A549 (cell line): ENCODE measurements around the gene LRG1. TPM values are rescaled to one million over a fixed set of nuclear protein-coding genes. Genes with fewer than 3 reads are reported as not detected.

ENCODE experiments used
- ATAC-seq, 2 experiments: fragments of 200-7000 bp in 1 of 2; fragments of >200 bp in 1 of 2; cut with Nextera tagmentation in 1 of 2; cut with Tn5 transposase in 1 of 2; 3 replicates each; pipeline versions ENCODE4 v1.8.0 to v1.9.1; 2018 to 2020; ENCODE audit warnings: mild to moderate bottlenecking in 1 of 2, moderate library complexity in 1 of 2
- CTCF ChIA-PET: fragments of 300-600 bp; sonication (Branson Sonifier 250); formaldehyde crosslinking; extraction: SDS; loops from one replicate; lab custom pipeline; 2021; ENCODE audit warnings: antibody characterized with exemption, inconsistent platforms; lab: Yijun Ruan, JAX
- POLR2A ChIA-PET: fragments of 350-600 bp; formaldehyde crosslinking; extraction: SDS; loops from one replicate; lab custom pipeline; 2021; ENCODE audit warnings: antibody characterized with exemption, inconsistent platforms; lab: Yijun Ruan, JAX
- DNase-seq, 2 experiments: peaks; one replicate each; pipeline versions ENCODE4 v3.0.0 to v3.0.0-alpha.2; 2011 to 2016; ENCODE audit warnings: low read depth in 1 of 2, low spot score in 1 of 2
- FAIRE-seq: peaks from 2 replicates; lab custom pipeline; 2011; peaks lifted over from hg19 to GRCh38; lab: Jason Lieb, UNC
- H3K27ac ChIP-seq, 2 experiments: fragments of >200 bp; sonication (Bioruptor Twin); formaldehyde crosslinking; 3 replicates each; pipeline ENCODE4 v1.5.1; 2016 to 2017
- H3K4me1 ChIP-seq: fragments of >200 bp; sonication (Bioruptor Twin); formaldehyde crosslinking; 3 replicates; pipeline ENCODE4 v1.6.1; 2016
- H3K4me2 ChIP-seq: fragments of >200 bp; sonication (Bioruptor Twin); formaldehyde crosslinking; 3 replicates; pipeline ENCODE4 v1.6.1; 2016
- H3K4me3 ChIP-seq: fragments of >200 bp; sonication (Bioruptor Twin); formaldehyde crosslinking; 3 replicates; pipeline ENCODE4 v1.5.1; 2016
- H3K9me3 ChIP-seq: fragments of >200 bp; sonication (Bioruptor Twin); formaldehyde crosslinking; 3 replicates; pipeline ENCODE4 v1.6.1; 2016
- BHLHE40 ChIP-seq: IDR thresholded peaks from 2 replicates; pipeline ENCODE4 v1.6.1; 2012; ENCODE audit warnings: low read depth, low read length, inconsistent platforms
- CBX2 ChIP-seq: fragments of 200-600 bp; sonication (generic); IDR thresholded peaks from 2 replicates; pipeline ENCODE4 v1.6.1; 2016; ENCODE audit warnings: low read depth, mild to moderate bottlenecking, borderline replicate concordance
- CEBPB ChIP-seq, 2 experiments: fragments of >200 bp in 1 of 2; sonication (Bioruptor Twin) in 1 of 2; formaldehyde crosslinking in 1 of 2; IDR thresholded peaks; 2 replicates each; pipeline ENCODE4 v1.6.1; 2012 to 2016
- EHF ChIP-seq: fragments of 250-450 bp; sonication (Bioruptor Pico); IDR thresholded peaks from 2 replicates; pipeline ENCODE4 v1.5.0; 2020; ENCODE audit warnings: mild to moderate bottlenecking
- EP300 ChIP-seq, 2 experiments: fragments of >200 bp; sonication (Bioruptor Twin); formaldehyde crosslinking; IDR thresholded peaks; 2 replicates in 1 of 2; 3 replicates in 1 of 2; pipeline ENCODE4 v1.6.1; 2016 to 2017
- FOXS1 ChIP-seq: fragments of 250-450 bp; sonication (Bioruptor Pico); IDR thresholded peaks from 2 replicates; pipeline ENCODE4 v1.5.0; 2020; ENCODE audit warnings: mild to moderate bottlenecking, moderate library complexity
- HDAC2 ChIP-seq: fragments of 200-600 bp; sonication (generic); IDR thresholded peaks from 2 replicates; pipeline ENCODE4 v1.6.1; 2016
- HEYL ChIP-seq: fragments of 250-450 bp; sonication (Bioruptor Pico); IDR thresholded peaks from 2 replicates; pipeline ENCODE4 v1.8.0; 2021; ENCODE audit warnings: mild to moderate bottlenecking, moderate library complexity
- HMGXB4 ChIP-seq: fragments of 250-450 bp; sonication (Bioruptor Pico); IDR thresholded peaks from 2 replicates; pipeline ENCODE4 v1.5.0; 2021; ENCODE audit warnings: mild to moderate bottlenecking, moderate library complexity, borderline replicate concordance
- HOXB13 ChIP-seq: fragments of 250-450 bp; sonication (Bioruptor Pico); IDR thresholded peaks from 2 replicates; pipeline ENCODE4 v1.5.0; 2020; ENCODE audit warnings: low read depth, mild to moderate bottlenecking, moderate library complexity
- HOXB5 ChIP-seq: fragments of 250-450 bp; sonication (Bioruptor Pico); IDR thresholded peaks from 2 replicates; pipeline ENCODE4 v1.5.0; 2020; ENCODE audit warnings: mild to moderate bottlenecking, moderate library complexity
- KDM1A ChIP-seq: fragments of 200-600 bp; sonication (generic); IDR thresholded peaks from 2 replicates; pipeline ENCODE4 v1.6.1; 2016; ENCODE audit warnings: low read depth, mild to moderate bottlenecking
- MAFK ChIP-seq: fragments of 450-650 bp; IDR thresholded peaks from 2 replicates; pipeline ENCODE4 v1.6.1; 2014; ENCODE audit not compliant: partially characterized antibody
- NFE2L2 ChIP-seq: fragments of 150-350 bp; conservative IDR thresholded peaks from 2 replicates; pipeline ENCODE4 v1.6.1; 2014; ENCODE audit warnings: low read length
- PHF8 ChIP-seq: fragments of 200-600 bp; sonication (generic); IDR thresholded peaks from 2 replicates; pipeline ENCODE4 v1.6.1; 2016; ENCODE audit warnings: low read depth, mild to moderate bottlenecking, antibody characterized with exemption, moderate library complexity, borderline replicate concordance
- POLR2A ChIP-seq: IDR thresholded peaks from 2 replicates; pipeline ENCODE4 v1.6.1; 2012; ENCODE audit warnings: mild to moderate bottlenecking, low read length
- RAD21 ChIP-seq, 2 experiments: fragments of >200 bp in 1 of 2; sonication (Bioruptor Twin) in 1 of 2; formaldehyde crosslinking in 1 of 2; IDR thresholded peaks in 1 of 2; conservative IDR thresholded peaks in 1 of 2; 2 replicates in 1 of 2; 3 replicates in 1 of 2; pipeline ENCODE4 v1.6.1; 2012 to 2018; ENCODE audit warnings: inconsistent platforms in 1 of 2
- RCOR1 ChIP-seq: fragments of 150-350 bp; IDR thresholded peaks from 2 replicates; pipeline ENCODE4 v1.6.1; 2014; ENCODE audit warnings: antibody characterized with exemption, low read length, low read depth
- USF2 ChIP-seq: fragments of 450-650 bp; IDR thresholded peaks from 2 replicates; pipeline ENCODE4 v1.6.1; 2014; ENCODE audit warnings: antibody characterized with exemption
- ZFP36 ChIP-seq: fragments of 450-650 bp; IDR thresholded peaks from 2 replicates; pipeline ENCODE4 v1.6.1; 2014; ENCODE audit warnings: borderline replicate concordance; ENCODE audit not compliant: partially characterized antibody
- ZNF302 ChIP-seq: fragments of 250-450 bp; sonication (Bioruptor Pico); IDR thresholded peaks from 2 replicates; pipeline ENCODE4 v1.9.0; 2021; ENCODE audit warnings: inconsistent platforms, mild to moderate bottlenecking, moderate library complexity
- WGBS: methylation state at CpG from one replicate; pipeline ENCODE4 v1.1.6; 2017; ENCODE audit errors: missing lambda C conversion rate; 5-methylcytosine and 5-hydroxymethylcytosine counted together
- polyA plus RNA-seq, 4 experiments: library from polyadenylated mRNA; depleted of rRNA in 3 of 4; stranded (reverse); fragments of >200 nt; fragmentation: RNase III in 1 of 4; extraction: RNeasy Plus Mini Kit Qiagen cat#74134 plus additional on column Dnase treatment in 1 of 4; gene quantifications; 2 replicates in 3 of 4; 3 replicates in 1 of 4; pipeline ENCODE4 v1.2.3, GENCODE V29; 2011 to 2017
- TF ChIP-seq, protein P1 (sequence below): IDR thresholded peaks from 2 replicates; pipeline ENCODE4 v1.6.1; 2012; ENCODE audit warnings: low read depth, borderline replicate concordance
- TF ChIP-seq, protein P2 (sequence below): fragments of >200 bp; sonication (Bioruptor Twin); formaldehyde crosslinking; IDR thresholded peaks from 3 replicates; pipeline ENCODE4 v1.5.1; 2016

LRG1 gene
- polyA plus RNA-seq, 2 of the 4 experiments (the other 2 are of a cell fraction): 0.18 TPM; not detected in 1

DNA sequence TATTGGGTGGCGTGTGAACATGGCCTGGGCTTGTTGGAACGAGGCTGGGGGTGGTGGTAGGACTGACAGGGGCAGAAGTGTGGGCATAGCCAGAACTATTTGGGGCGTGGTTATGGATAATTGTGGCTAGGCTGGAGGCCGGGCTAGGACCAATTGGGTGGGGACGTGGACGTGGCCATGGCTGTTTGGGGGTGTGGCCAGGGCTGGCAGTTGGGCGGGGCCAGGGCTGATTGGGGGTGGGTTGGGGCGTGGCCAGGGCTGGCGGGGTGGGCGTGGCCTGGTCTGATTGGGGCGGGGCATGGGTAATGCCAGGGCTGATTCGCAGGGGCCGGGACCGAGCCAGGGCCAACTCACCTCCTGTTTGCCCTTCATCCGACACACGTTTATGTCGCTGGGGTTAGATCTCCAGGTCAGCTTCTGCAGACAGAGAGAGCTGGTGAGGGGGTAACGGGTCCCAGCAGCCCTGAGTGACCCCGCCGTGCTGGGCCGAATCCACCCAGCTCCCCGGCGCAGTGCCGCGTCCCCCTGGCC lies 16.8 kb upstream of the LRG1 start:
- POLR2A ChIA-PET: interaction anchor here (0.6 kb wide), 1 partner anchor 11 kb away, joined by 4 read pairs; no protein-coding TSS in a partner anchor
- TF ChIP-seq NFE2L2 (no peak), CBX2 (no peak), USF2 (no peak), BHLHE40 (no peak), HEYL (CRISPR knock-in tag) (no peak), FOXS1 (CRISPR knock-in tag) (no peak), EP300 (IDR thresholded peaks at IDR 0.05) (no peak), KDM1A (no peak), ZNF302 (CRISPR knock-in tag) (no peak)
- TF ChIP-seq, protein P1, sequence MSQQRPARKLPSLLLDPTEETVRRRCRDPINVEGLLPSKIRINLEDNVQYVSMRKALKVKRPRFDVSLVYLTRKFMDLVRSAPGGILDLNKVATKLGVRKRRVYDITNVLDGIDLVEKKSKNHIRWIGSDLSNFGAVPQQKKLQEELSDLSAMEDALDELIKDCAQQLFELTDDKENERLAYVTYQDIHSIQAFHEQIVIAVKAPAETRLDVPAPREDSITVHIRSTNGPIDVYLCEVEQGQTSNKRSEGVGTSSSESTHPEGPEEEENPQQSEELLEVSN: no peak
- FAIRE-seq: no peak
- no peaks in the 10 kb centered on the region for H3K9me3 ChIP-seq
- peak overlapping the region in 1 of 2 experiments; percentile 59; a peak in 2 of 6 replicates for H3K27ac ChIP-seq
- DNase-seq: peak; percentile 70 to 82
- H3K4me1 ChIP-seq: peaks cover 13% of the 10 kb centered on the region
- WGBS: 40% methylated on average over 17 of the region's 25 CpGs
- CTCF ChIA-PET: interaction anchor here (0.7 to 3.8 kb wide), 9 partner anchors 10 to 156 kb away, joined by 3 to 18 read pairs (median 4); no protein-coding TSS in a partner anchor
- peak; percentile 51 to 79 for ATAC-seq
- H3K4me3 ChIP-seq: no peak overlapping the region; the same call in 2 of the 3 replicates
- H3K4me2 ChIP-seq: peak overlapping the region; percentile 58

- ChIA-PET CTCF (interaction anchor here (0.7 to 3.8 kb wide), 12 partner anchors 9 to 235 kb away, joined by 3 to 18 read pairs (median 4); partner anchors contain the start of gene FEM1A), POLR2A (interaction anchor here (0.6 kb wide), 1 partner anchor 10 kb away, joined by 4 read pairs; no protein-coding TSS in a partner anchor)
- H3K9me3 ChIP-seq: no peaks in the 10 kb centered on the region
- H3K4me1 ChIP-seq: peaks cover 13% of the 10 kb centered on the region
- no peak overlapping the region for H3K4me3 ChIP-seq
- FAIRE-seq (no peak), ATAC-seq (peak; percentile 58 to 76), DNase-seq (peak; percentile 57 to 68)
- TF ChIP-seq, protein P1: no peak
- TF ChIP-seq ZFP36: peak; percentile 93
- TF ChIP-seq HOXB5 (CRISPR knock-in tag): no peak
- no peak for TF ChIP-seq RAD21 (conservative IDR thresholded peaks at IDR 0.05 in 1 of 2, IDR thresholded peaks at IDR 0.05 in 1 of 2)
- TF ChIP-seq HMGXB4 (CRISPR knock-in tag): no peak
- no peak for TF ChIP-seq POLR2A
- WGBS: 63% methylated on average over 36 of the region's 43 CpGs
- peak overlapping the region in 1 of 2 experiments; percentile 59; a peak in 2 of 6 replicates for H3K27ac ChIP-seq
- peak overlapping the region; percentile 58 for H3K4me2 ChIP-seq
These were observed 16.1 kb upstream of the LRG1 start for GRCh38 chr19:4555657-4556561.

DNA sequence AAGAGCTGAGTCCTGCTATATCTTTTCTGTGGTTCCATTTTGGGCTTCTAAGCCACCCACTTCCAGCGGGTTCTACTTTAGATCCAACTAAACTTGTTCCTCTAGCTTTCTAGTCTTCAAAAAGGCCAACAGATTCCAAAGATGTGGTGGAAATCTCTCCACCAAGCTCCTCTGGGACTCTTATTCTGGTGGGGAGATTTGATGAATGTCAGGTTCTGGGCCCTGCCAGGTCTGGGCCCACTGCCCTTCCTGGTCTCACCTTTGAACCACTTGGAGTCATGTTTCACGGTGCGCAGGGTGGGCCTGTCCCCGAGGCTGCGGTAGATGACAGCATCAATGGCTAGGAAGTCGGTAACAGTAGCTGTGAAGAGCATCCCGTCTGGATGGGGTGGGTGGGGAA lies 14.9 kb upstream of the LRG1 start:
- no peak for ATAC-seq
- no peak overlapping the region for H3K27ac ChIP-seq
- TF ChIP-seq CEBPB (IDR thresholded peaks at IDR 0.05) (no peak), RCOR1 (no peak), PHF8 (no peak), MAFK (no peak), EP300 (IDR thresholded peaks at IDR 0.05) (no peak), CBX2 (no peak), HDAC2 (no peak), EHF (no peak), HOXB13 (CRISPR knock-in tag) (no peak)
- TF ChIP-seq, protein P2, sequence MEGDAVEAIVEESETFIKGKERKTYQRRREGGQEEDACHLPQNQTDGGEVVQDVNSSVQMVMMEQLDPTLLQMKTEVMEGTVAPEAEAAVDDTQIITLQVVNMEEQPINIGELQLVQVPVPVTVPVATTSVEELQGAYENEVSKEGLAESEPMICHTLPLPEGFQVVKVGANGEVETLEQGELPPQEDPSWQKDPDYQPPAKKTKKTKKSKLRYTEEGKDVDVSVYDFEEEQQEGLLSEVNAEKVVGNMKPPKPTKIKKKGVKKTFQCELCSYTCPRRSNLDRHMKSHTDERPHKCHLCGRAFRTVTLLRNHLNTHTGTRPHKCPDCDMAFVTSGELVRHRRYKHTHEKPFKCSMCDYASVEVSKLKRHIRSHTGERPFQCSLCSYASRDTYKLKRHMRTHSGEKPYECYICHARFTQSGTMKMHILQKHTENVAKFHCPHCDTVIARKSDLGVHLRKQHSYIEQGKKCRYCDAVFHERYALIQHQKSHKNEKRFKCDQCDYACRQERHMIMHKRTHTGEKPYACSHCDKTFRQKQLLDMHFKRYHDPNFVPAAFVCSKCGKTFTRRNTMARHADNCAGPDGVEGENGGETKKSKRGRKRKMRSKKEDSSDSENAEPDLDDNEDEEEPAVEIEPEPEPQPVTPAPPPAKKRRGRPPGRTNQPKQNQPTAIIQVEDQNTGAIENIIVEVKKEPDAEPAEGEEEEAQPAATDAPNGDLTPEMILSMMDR: no peak
- CTCF ChIA-PET: interaction anchor here (1.0 to 3.8 kb wide), 7 partner anchors 16 to 236 kb away, joined by 3 to 18 read pairs (median 4); partner anchors contain the start of gene FEM1A
- POLR2A ChIA-PET: no interaction called here
- H3K9me3 ChIP-seq: no peaks in the 10 kb centered on the region
- no peak overlapping the region for H3K4me2 ChIP-seq
- WGBS: 95% methylated on average over 1 of the region's 7 CpGs
- H3K4me1 ChIP-seq: peaks cover 13% of the 10 kb centered on the region
- no peak for FAIRE-seq
- no peak overlapping the region for H3K4me3 ChIP-seq
- no peak for DNase-seq
